ENCODE results near the gene LMO1. TPM values are rescaled to one million over a fixed set of nuclear protein-coding genes. Genes with fewer than 3 reads are reported as not detected.
A peak's percentile ranks its signal among the peaks of the same experiment; 100 is the strongest.

The LMO1 gene
- total RNA-seq, 6 experiments from 2014 or later = not detected

DNA sequence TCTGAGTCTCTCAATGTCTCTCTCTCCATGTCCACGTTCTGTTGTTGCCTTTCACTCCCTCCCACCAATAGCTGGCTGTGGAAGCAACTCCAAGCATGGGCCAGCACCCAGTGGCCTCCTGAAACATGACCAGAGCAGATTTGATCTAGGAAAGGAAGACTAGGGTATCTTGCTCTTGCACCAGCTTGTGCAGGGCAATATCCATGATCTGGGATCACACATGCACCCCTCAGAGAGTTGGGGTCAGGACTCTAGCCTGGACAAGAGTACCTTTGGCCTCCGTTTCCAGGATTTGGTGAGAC is 60.3 kb downstream of the LMO1 start:
- no CpG with 5 or more reads among the region's 2 CpGs for WGBS (ENCODE audit: insufficient coverage, low coverage, low lambda C conversion rate, missing lambda C conversion rate)
- Histone ChIP-seq H3K27ac (no peak overlapping the region), H3K4me3 (no peak overlapping the region), H3K4me1 (no peaks in the 10 kb centered on the region), H3K9me3 (no peaks in the 10 kb centered on the region), H3K27me3 (no peaks in the 10 kb centered on the region), H3K36me3 (no peaks in the 10 kb centered on the region)
- no peak for ATAC-seq
- no peak for DNase-seq
- intact Hi-C loops (cut with DNase I) = no loop called here
- no peak for TF ChIP-seq POLR2A (IDR thresholded peaks at IDR 0.05)
- TF ChIP-seq, protein P1, sequence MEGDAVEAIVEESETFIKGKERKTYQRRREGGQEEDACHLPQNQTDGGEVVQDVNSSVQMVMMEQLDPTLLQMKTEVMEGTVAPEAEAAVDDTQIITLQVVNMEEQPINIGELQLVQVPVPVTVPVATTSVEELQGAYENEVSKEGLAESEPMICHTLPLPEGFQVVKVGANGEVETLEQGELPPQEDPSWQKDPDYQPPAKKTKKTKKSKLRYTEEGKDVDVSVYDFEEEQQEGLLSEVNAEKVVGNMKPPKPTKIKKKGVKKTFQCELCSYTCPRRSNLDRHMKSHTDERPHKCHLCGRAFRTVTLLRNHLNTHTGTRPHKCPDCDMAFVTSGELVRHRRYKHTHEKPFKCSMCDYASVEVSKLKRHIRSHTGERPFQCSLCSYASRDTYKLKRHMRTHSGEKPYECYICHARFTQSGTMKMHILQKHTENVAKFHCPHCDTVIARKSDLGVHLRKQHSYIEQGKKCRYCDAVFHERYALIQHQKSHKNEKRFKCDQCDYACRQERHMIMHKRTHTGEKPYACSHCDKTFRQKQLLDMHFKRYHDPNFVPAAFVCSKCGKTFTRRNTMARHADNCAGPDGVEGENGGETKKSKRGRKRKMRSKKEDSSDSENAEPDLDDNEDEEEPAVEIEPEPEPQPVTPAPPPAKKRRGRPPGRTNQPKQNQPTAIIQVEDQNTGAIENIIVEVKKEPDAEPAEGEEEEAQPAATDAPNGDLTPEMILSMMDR (IDR thresholded peaks at IDR 0.05) = no peak

DNA sequence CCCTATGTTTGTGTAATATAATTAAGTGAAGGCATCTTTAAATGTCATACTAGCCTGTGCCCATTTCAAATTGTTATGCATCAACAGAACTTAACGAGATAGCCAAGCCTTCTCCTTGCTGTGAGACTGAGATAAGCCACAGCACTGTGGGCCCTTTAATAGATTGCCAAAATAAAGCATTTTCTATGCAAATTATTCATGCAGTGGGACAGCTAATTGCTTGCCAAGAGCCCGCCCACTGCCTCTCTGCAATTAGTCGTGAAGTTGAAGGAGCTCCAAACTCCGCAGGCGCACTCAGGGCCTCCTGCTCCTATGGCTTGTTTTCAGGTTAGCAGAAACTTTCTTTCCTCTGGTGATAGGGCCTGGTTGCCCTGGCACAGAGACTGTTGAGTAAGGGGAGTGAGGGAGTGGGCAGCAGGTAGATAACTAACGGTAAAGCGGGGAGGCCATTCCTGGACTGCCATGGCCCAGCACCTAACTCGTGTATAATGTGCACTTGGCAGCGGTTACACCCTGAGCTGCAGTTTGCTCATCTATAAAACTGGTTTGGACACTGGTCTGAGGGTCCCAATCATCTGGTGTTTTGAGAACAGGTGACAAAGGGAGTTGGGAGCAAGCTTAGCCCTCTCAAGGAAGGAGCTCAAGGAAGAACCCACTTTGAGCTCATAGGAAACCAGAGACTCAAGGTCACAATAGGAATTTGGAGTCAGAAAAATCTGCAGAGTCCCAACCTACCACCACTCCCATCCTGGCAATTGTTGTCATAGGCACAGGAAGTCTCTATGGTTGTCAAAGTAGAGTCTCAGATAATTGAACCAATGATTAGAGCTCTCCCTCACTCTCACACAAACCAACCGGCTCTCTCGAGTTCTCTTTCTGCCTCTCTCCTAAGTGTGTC is 60.9 kb downstream of the LMO1 start:
- ATAC-seq = no peak
- intact Hi-C loops (cut with DNase I) = no loop called here
- H3K4me3 ChIP-seq = no peak overlapping the region

DNA sequence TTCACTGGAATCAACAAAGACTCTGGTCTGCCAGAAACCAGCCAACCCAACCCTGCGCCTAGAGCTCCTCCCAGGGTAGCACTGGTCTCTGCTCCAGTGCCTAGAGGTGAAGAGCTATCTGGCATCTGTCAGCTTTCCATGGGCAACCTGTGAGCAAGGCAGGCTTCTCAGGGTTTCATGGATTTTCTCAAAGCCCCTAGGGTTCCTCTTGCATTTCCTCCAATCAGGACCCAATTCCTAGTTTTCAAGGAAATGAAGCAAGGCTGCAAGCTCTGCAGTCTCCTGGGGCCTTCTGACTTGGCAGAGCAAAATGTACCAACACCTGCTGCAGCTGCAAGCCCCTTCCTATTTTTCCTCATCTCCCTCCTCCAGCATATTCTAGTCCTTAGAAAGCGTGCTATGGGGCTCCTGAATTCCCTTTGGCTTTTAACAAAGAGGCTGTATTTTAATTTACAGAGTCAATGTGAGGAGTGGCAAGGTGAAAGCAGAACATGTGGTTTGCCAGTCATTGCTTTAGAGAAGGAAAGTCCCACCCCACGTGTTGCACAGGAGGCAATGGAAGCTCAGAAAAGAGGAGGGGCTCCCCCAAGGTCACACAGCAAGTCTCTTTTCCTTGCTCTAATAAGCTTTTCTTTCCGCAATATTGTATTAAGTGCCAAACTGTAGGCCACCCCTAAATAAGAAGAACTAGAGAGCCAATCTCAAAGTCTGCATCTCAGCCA is 61.9 kb downstream of the LMO1 start:
- Histone ChIP-seq H3K27me3 (no peaks in the 10 kb centered on the region), H3K36me3 (no peaks in the 10 kb centered on the region), H3K4me1 (no peaks in the 10 kb centered on the region), H3K4me3 (no peak overlapping the region), H3K27ac (no peak overlapping the region), H3K9me3 (no peaks in the 10 kb centered on the region)
- DNase-seq (no peak), ATAC-seq (peak in 1 of 4 donors; percentile 14)
- TF ChIP-seq, protein P1 (IDR thresholded peaks at IDR 0.05) = no peak
- TF ChIP-seq POLR2A (IDR thresholded peaks at IDR 0.05) = no peak
- intact Hi-C loops (cut with DNase I) = no loop called here
- 24% methylated on average over 3 of the region's 4 CpGs for WGBS (ENCODE audit: insufficient coverage, low coverage, low lambda C conversion rate, missing lambda C conversion rate)

More for the DNA sequence above, 60.9 kb downstream of the LMO1 start:
- TF ChIP-seq, protein P1 (IDR thresholded peaks at IDR 0.05) = no peak
- no peak for TF ChIP-seq POLR2A (IDR thresholded peaks at IDR 0.05)
- H3K36me3 ChIP-seq = no peaks in the 10 kb centered on the region
- H3K9me3 ChIP-seq = no peaks in the 10 kb centered on the region
- no peaks in the 10 kb centered on the region for H3K27me3 ChIP-seq
- 80% methylated on average over 8 of the region's 11 CpGs for WGBS (ENCODE audit: insufficient coverage, low coverage, low lambda C conversion rate, missing lambda C conversion rate)
- no peak overlapping the region for H3K27ac ChIP-seq
- DNase-seq = no peak
- no peaks in the 10 kb centered on the region for H3K4me1 ChIP-seq

DNA sequence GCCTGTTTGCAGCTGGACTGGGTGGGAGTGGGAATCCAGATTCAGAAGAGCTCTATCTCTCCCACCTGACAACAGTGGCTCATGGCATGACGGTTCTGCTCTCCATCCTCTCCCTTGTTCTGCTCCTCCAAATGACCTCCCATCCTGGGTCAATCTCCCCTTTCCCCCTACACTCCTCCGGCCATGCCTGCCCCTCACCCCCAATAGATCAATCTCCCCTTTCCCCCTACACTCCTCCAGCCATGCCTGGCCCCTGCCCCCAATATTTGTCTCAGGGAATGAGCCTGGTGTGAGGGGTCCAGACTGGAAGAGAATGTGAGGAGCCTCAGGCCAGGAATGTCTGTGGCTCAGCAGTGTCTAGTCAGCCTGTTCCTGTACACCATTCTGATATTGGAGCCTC is 64.0 kb downstream of the LMO1 start:
- DNase-seq = no peak
- no peak for ATAC-seq
- no peaks in the 10 kb centered on the region for H3K27me3 ChIP-seq
- intact Hi-C loops (cut with DNase I) = no loop called here
- TF ChIP-seq, protein P1 (IDR thresholded peaks at IDR 0.05) = no peak
- TF ChIP-seq POLR2A (IDR thresholded peaks at IDR 0.05) = no peak
- H3K27ac ChIP-seq = no peak overlapping the region
- no peaks in the 10 kb centered on the region for H3K9me3 ChIP-seq
- no peak overlapping the region for H3K4me3 ChIP-seq
- no peaks in the 10 kb centered on the region for H3K36me3 ChIP-seq
- no peaks in the 10 kb centered on the region for H3K4me1 ChIP-seq
- WGBS (ENCODE audit: insufficient coverage, low coverage, low lambda C conversion rate, missing lambda C conversion rate) = 47% methylated on average over 2 of the region's 2 CpGs

Measured in right lobe of liver (tissue), 6 donors.